Measurements from ENCODE around the gene SCARB1.
A peak's percentile ranks its signal among the peaks of the same experiment; 100 is the strongest.
"Not testable (repeated sequence)": the region's sequence is repeated elsewhere in the genome, so short reads cannot be mapped to it uniquely, and the experiment has no call there.

SCARB1 gene

DNA sequence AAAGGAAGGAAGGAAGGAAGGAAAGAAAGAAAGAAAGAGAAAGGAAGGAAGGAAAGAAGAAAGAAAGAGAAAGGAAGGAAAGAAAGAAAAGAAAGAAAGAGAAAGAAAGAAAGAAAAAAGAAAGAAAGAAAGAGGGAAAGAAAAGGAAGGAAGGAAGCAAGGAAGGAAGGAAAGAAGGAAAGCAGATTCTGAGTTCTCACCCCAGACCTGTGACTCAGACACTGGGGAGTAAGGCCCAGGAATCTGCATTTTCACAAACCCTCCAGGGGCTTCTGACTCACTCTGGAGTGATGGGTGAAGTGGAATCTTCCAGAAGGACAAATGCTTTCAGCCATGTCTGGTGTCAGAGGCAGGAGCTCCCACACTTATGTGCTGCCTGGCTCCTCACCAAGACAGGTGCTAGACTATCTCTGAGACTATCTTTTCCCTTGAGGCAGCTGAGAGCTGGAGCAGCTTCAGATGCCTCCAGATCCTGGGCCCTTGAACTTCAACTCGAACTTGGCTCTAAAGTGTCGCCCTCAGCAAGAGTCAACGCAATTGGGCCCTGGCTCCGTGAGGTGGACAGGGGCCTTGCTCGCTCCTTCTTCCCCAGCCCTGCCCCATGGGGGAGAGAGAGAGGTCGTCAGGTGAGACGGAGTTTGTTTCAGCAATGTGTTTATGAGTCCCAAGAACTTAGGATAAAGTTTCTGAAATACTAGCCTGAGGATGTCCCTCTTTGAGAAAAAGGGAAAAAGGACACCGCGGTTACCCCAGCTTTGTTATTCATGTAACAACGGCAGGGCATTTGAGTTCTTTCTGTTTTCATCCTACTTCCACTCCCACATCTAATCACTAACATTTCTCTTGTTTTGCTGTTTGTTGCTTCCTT lies 19.8 kb upstream of the SCARB1 start:
- DNase-seq (ENCODE audit: low spot score), result no peak

DNA sequence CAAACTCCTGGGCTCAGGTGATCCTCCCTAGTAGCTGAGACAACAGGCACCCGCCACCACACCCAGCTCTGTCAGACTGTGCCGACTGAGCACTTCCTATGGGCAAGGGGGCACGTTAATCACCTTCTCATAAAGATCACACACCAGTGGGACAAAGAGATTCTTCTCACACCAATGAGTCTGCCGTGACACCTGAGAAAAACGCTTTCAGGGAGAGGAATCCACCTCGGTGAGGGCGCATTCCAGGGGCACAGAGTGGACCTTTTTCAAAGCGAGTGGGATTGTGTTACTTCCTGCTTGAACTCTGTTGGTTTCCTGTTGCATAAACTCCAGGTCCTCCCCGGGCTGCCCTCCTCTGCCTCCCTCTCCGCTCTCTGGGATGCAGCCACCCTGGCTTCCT lies 17.5 kb upstream of the SCARB1 start:
- DNase-seq (ENCODE audit: low spot score), result no peak

DNA sequence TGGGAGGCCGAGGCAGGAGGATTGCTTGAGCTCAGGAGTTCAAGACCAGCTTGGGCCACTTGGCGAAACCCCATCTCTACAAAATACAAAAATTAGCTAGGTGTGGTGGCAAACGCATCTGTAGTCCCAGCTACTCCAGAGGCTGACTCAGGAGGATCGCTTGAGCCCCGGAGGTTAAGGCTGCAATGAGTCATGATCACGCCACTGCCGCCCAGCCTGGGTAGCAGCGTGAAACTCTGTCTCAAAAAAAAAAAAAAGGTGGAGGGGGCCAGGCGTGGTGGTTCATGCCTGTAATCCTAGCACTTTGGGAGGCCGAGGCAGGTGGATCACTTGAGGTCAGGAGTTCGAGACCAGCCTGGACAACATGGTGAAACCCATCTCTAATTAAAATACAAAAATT lies 16.7 kb upstream of the SCARB1 start:
- not testable (repeated sequence) for DNase-seq (ENCODE audit: low spot score)

DNA sequence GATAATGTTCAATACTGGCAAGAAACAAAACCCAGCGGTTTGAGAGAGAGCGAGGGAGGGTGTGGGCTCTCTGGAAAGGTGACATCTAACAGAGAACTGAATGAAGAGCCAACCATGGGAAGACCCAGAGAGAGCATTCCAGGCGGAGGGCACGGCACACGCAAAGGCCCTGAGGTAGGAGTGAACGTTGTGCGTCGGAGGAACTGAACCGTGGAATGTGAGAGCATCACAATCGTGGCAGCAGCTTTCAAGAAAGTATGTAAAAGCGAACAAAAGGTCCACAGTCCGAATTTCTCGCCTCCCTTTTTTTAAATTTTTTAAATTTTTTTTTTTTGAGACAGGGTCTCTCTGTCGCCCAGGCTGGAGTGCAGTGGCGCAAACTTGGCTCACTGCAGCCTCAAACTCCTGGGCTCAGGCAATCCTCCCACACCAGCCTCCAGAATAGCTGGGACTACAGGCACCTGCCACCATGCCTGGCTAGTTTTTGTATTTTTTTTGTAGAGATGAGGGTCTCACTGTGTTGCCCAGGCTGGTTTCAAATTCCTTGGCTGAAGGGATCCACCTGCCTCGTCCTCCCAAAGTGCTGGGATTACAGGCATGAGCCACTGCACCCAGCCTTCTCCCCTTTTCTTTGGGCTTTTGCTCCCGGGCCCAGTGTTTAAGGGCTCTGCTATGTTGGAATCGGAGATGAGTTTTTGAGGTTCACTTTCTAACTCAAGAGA lies 15.3 kb upstream of the SCARB1 start:
- no peak for DNase-seq (ENCODE audit: low spot score)

DNA sequence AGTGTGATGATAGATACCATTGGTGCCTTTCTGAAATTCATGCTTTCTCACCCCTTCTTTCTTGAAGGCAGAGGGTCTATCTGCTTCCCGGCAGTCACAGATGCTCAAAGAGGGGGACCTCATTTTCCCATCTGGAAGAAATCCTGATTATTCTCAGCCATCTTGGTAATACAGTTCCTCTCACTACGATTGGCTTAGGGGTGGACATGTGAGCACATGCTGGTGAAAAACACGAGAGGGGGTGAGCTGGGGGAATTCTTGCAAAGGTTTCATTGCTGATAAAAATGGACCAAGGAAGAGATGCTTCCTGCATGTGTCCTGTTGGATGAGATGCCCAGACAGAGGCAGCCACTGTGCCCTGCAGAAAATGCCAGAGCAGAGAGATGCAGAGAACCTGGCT lies 13.8 kb upstream of the SCARB1 start:
- DNase-seq (ENCODE audit: low spot score), result no peak

DNA sequence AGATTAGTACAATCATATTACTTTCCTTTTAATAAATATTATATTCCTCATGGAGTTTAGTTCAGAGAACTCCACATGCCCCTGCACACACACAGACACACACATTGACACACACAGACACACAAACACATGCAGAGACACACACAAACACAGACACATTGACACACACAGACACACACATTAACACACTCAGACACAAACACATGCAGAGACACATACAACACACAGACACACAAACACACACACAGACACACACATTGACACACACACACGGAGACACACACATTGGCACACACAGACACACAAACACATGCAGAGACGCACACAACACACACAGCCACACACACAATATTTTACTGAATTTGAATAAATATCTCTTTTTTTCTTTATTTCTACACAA lies 12.5 kb upstream of the SCARB1 start:
- no peak for DNase-seq (ENCODE audit: low spot score)

DNA sequence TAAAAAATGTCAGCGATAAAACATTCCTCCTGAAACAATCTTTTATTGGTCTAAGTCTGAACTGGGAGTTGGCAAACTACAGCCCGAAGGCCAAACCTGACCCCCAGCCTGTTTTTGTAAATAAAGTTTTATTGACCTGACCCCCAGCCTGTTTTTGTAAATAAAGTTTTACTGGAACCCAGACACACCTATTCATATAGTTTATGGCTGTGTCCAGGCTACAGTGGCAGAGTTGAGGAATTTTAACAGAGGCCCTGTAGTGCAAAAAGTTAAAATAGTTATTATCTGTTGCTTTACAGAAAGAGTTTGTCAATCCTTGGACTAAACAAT lies 12.1 kb upstream of the SCARB1 start:
- DNase-seq (ENCODE audit: low spot score), result no peak

DNA sequence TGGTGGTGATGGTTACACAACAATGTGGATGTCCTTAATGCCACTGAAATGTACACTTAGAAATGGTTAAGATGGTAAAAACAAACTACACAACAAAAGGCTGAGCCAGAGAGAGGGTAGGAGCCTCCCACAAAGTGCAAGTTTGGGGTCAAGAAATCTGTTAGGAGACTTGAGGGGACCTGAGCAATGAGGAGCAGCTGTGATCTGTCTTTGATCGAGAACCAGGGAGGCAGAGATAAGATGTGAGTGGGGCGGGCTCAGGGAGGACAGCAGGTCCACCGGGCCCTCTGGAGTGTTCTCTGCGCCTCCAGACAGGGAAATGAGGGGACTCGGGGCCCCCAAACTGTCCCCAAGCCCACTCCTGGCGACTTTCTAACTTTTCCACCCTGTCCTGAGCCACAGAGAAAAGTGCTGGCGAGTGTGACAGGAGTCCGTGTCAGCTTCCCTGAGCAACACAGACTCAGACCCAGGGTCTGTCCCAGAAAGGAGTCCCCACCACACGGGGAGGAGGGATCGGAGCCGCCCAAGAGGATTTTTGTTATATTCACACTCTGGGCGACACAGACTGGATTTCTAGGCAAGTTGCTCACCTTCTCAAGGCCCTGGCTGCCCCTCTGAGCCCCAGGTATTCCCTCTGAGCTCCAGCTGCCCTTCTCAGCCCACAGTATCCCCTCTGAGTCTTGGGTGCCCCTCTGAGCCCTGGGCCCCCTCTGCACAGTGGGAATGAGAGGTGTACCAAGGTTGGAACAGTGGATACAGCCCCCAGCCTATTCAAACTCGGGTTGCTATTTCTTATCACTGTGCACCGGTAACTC lies 11.5 kb upstream of the SCARB1 start:
- no peak for DNase-seq (ENCODE audit: low spot score)

DNA sequence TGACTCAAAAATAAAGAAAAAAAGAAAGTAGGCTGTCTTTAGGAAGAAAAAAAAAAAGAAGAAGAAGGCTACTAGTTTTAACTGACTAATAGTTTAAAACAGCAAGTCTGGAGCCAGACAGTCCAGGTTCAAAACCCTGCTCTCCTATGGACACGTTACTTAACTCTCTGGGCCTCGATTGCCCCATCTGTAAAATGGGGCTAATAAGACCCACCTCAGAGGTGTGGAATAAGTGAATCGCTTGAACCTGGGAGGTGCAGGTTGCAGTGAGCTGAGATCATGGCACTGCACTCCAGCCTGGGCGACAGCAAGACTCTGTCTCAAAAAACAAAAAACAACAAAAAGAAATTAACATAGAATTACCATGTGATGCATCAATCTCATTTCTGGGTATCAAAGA lies 10.5 kb upstream of the SCARB1 start:
- no peak for DNase-seq (ENCODE audit: low spot score)

DNA sequence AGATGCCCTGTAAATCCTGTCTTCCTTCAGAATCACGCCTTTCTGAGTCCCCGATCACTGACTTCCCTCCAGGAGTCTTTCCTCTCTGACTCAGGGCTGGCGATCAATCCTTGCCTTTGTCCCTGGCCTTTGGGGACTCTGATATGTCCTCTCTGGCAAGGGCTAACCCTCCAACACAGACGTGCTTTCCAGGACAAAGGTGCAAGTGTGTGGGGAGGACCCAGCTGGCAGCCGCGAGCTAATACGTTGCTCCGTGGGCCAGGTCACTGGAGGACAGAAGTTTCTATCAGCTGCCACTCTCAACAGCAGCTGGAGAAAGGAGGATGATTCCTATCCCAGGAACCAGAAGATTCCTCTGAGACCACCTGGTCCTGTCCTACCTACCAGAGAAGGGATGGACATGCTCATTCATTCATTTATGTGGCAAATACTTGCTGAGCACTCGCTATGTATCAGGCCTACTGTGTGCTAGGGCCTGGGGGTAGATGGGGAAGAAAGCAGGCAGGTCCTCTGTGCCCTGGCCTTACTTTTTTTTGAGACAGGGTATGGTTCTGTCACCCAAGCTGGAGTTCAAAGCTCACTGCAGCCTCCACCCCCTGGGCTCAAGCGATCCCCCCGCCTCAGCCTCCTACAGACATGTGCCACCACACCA lies 8.5 kb upstream of the SCARB1 start:
- no peak for DNase-seq (ENCODE audit: low spot score)

DNA sequence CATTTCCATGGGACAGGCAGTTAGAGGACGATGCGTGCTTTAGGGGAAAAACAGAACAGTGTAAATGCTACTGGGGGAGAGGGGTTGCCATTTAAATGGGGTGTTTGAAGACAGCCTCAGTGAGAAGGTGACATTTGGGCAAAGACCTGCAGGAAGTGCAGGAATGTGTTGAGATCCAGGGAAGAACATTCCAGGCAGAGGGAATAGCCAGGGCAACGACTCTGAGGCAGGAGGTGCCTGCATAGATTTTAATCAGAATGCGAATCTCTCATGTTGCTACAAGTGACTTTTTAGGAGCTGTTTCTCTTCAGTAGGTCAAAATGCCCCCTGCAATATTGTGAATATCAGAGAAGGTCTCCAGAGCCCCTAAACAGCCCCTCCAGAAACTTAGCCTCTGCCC lies 7.6 kb upstream of the SCARB1 start:
- DNase-seq (ENCODE audit: low spot score), result no peak

DNA sequence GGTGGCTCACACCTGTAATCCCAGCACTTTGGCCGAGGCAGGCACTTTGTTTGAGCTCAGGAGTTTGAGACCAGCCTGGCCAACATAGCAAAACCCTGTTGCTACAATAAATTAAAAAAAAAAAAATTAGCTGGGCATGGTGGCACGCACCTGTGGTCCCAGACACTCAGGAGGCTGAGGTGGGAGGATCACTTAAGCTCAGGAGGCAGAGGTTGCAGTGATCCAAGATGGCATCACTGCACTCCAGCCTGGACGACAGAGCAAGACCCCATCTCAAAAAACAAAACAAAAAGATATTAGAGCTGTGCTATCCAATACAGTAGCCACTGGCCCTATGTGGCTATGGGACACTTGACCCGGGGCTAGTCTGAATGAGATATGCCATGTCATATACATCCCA lies 6.9 kb upstream of the SCARB1 start:
- DNase-seq (ENCODE audit: low spot score), result no peak

DNA sequence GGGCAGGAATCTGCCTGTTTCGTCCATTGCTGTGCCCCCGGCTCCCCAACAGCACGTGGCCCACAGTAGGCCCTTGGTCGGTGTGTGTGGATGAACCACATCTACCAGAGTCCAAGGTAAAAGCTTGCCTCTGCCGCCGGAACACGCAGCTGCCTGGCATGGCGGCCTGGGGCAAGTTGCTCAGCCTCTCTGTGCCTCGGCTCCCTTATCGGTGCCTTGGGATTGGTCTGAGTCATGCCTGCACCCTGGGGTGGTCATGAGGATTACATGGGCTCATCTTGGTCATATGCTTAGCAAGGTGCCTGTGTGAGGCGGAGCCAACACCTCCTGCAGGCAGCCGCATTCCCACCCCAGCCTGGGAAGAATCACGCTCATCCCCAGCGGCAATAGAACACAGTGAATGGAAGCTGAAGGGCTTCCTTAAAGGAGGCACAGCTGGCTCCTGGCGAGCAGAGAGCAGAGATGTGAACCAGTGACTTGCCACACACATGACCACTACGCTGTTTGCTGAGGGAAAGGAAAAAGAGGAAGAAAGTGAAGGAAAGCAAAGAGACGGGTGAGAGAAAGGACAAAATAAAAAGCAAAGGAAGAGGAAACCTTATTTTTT lies 5.5 kb upstream of the SCARB1 start:
- no peak for DNase-seq (ENCODE audit: low spot score)

DNA sequence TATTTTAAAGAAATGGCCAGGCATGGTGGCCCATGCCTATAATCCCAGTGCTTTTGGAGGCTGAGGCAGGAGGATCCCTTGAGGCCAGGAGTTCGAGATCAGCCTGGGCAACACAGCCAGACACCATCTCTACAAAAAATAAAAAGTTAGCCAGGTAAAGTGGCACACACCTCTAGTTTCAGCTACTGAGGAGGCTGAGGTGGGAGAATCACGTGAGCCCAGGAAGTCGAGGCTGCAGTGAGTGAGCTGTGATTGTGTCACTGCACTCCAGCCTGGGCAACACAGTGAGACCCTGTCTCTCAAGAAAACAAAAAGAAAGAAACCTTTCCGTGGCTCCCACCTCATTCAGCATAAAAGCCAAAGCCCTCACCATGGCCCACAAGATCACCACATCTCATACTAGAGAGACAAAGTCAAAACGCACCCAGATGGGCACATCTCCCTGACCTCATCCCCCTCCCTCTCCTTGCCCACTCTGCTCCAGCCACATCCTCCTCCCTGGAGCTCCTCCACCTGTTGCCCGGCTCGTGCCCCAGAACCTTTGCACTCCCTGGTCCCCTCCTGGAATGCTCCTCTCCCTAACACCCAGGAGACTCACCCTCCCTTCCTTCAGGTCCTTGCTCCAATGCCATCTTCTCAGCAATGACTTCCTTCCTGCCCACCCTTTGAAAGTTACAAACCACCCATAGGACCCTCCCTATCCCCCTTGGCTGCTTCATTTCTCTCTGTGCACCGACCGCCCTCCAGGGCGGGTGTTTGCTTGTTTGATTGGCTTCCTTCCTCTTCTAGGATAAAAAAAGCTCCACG lies 4.8 kb upstream of the SCARB1 start:
- no peak for DNase-seq (ENCODE audit: low spot score)

DNA sequence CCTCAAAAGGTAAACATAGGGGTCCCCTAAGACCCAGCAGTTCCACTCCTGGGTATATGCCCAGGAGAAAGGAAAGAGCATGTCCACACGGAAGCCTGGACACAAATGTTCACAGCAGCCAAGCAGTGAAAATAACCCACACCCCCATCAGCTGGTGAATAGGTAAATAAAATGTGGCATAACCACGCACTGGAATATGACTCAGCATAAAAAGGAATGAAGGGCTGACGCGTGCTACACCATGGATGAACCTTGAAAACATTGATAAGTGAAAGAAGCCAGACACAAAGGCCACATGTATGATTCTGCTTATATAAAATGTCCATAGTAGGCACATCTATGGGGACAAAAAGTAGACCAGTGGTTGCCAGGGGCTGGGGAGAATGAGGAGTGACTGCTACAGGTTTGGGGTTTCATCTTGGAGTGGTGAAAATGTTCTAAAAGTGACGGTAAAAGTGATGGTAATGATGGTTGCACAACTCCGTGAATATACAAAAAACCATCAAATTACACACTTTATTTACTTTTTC lies 3.8 kb upstream of the SCARB1 start:
- no peak for DNase-seq (ENCODE audit: low spot score)

DNA sequence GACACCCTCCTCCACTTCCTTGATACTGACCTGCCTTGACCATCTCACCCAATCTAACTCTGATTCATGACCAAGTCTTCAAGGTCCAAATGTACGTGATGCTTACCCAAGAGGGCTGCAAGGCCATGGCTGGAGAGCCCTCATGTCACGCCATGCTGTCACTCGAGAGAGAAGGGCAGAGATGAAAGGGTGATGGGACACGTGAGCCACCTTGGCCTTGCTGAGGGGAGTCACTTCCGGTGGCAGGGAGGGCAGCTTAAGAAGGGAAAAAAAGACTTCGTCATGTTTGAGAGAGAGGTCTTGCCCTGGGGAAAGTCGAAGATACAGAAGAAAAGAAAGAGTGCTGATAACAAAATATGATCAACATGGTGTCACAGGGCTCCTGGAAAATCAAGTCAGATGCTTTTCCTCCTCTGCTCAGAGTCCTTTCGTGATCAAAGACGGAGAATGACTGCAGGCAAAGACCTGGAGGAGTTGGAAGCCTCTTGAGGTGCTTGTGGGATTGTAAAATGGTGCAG lies 3.3 kb upstream of the SCARB1 start:
- DNase-seq (ENCODE audit: low spot score), result no peak

DNA sequence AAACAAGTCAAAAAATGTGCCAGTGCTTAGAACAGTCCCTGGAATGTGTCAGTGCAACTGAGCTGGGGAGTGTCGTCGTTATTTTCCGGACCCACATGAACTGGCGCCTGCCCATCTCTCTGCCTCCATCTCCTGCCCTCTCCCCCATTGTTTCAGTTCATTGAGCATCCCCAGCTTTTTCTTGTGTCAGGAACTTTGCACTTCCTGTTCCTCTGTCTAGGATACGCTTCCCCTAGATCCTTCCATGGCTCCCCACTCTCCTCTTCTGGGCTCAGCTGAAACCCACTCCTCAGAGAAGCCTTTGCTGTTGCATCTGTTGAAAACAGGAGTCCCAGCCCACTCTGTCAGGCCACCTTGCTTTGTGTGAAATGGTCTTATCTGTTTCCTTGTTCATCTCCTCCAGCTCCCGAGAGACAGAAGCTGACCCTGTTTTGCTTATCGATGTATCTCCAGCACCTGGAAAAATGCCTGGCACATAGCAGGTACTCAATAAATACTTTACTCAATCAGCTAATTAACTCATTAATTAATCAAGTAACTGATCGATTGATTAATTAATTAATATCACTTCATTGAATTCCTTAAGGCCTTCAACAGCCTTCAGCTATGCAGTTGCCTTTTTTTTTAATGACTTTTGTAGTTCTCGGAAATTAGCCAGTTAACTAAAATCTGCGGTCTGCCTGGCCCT lies 2.7 kb upstream of the SCARB1 start:
- DNase-seq (ENCODE audit: low spot score), result no peak

DNA sequence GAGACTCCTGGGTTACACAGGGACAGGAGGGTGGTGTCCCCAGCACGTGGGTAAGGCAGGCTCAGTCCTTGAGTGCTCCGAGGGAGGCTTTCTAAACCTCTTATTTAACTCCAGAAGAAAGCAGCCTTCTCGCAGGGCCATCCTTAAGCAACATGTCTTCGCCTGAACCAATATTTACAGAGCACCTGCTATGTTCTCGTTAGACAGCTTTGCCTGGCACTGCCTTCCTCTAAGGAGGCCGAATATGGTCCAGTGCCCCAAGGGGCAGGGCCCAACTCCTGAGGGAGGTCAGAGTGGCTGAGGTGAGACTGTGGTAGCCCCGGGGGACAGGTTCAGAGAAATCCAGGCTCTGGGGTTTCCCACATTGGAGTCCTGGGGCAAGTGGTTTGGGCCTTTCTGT lies 2.1 kb upstream of the SCARB1 start:
- DNase-seq (ENCODE audit: low spot score), result no peak

DNA sequence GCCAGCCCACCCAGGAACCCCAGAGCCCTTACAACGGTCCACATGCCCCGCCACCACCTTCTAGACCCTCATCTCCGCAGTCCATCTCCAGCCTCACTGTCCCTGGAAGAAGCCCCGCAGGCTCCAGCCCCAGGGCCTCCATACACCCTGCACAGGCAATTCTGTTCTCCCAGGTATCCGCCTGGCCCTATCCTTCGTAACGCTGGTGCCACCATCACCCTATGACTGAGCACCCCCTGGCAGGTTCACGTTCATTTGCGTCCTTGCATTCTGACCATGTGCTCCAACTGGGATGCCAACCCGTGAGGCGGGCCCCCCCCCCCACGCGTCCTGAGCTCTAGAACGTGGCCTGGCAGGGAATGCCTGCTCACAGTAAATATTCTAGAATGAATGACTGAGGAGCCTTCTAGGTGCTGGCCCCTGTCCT lies 675 bp upstream of the SCARB1 start:
- peak; percentile 56 for DNase-seq (ENCODE audit: low spot score)
